PFSK-1 (cell line): Measurements from ENCODE around the gene KERA.

Source experiments
- POLR2AphosphoS5 ChIP-seq: IDR thresholded peaks from 2 replicates; pipeline ENCODE4 v1.6.1; 2012; ENCODE audit warnings: low read depth, mild to moderate bottlenecking, control low read depth, low read length, moderate library complexity
- REST ChIP-seq, 2 experiments: IDR thresholded peaks; 2 replicates each; pipeline versions ENCODE4 v1.6.1 to v1.8.0; 2011 to 2012; ENCODE audit warnings: low read depth in 2 of 2, low read length in 2 of 2, control low read depth in 1 of 2, inconsistent platforms in 1 of 2, mild to moderate bottlenecking in 1 of 2, moderate library complexity in 1 of 2; ENCODE audit not compliant: insufficient read depth in 1 of 2
- TAF1 ChIP-seq: IDR thresholded peaks from 2 replicates; pipeline ENCODE4 v1.6.1; 2012; ENCODE audit warnings: low read length, control low read depth, borderline replicate concordance; ENCODE audit not compliant: insufficient read depth

- TF ChIP-seq POLR2AphosphoS5 (no peak), TAF1 (no peak), REST (IDR thresholded peaks at IDR 0.05; ENCODE audit: insufficient read depth in 1 of 2, low read depth in 2 of 2, low read length in 2 of 2) (no peak)
These were observed 40.8 kb downstream of the KERA start for GRCh38 chr12:91017043-91017442.
